Calu3 (cell line): Measurements from ENCODE around the gene SH2D3C. TPM values are rescaled to one million over a fixed set of nuclear protein-coding genes. Genes with fewer than 3 reads are reported as not detected.
A peak's percentile ranks its signal among the peaks of the same experiment; 100 is the strongest.

ENCODE experiments used
- BruUV-seq: library from RNA; stranded (reverse); fragments of 400-500 nt; replicated peaks from 2 replicates; lab custom pipeline; 2021; lab: Mats Ljungman, UMichigan
- CTCF ChIA-PET: fragments of 300-600 bp; sonication (Branson Sonifier 250); formaldehyde crosslinking; loops from one replicate; lab custom pipeline; 2022; ENCODE audit warnings: antibody characterized with exemption; lab: Charles Lee
- DNase-seq: peaks from one replicate; pipeline ENCODE4 v3.0.0; 2022
- H3K27ac Mint-ChIP-seq: one replicate; pipeline ENCODE4 v1.8.0; 2022; ENCODE audit warnings: mixed read lengths; ENCODE audit not compliant: unreplicated experiment
- H3K27me3 Mint-ChIP-seq: one replicate; pipeline ENCODE4 v1.8.0; 2022; ENCODE audit warnings: mixed read lengths; ENCODE audit not compliant: unreplicated experiment
- H3K36me3 Mint-ChIP-seq: one replicate; pipeline ENCODE4 v1.8.0; 2022; ENCODE audit warnings: mild to moderate bottlenecking, moderate library complexity, mixed read lengths; ENCODE audit not compliant: insufficient read depth, unreplicated experiment
- H3K4me1 Mint-ChIP-seq: one replicate; pipeline ENCODE4 v1.8.0; 2022; ENCODE audit warnings: mild to moderate bottlenecking, low read depth, mixed read lengths; ENCODE audit not compliant: unreplicated experiment
- H3K4me3 Mint-ChIP-seq: one replicate; pipeline ENCODE4 v1.8.0; 2022; ENCODE audit warnings: mild to moderate bottlenecking, low read depth, moderate library complexity, mixed read lengths; ENCODE audit not compliant: unreplicated experiment
- H3K9me3 Mint-ChIP-seq: one replicate; pipeline ENCODE4 v1.8.0; 2022; ENCODE audit warnings: low read depth, mixed read lengths; ENCODE audit not compliant: unreplicated experiment
- CTCF ChIP-seq: fragments of 200-600 bp; IDR thresholded peaks from one replicate; pipeline ENCODE4 v1.8.0; 2022; ENCODE audit warnings: antibody characterized with exemption; ENCODE audit not compliant: unreplicated experiment
- intact Hi-C: fragments of 100-400 bp; cut with micrococcal nuclease; formaldehyde crosslinking; loops from one replicate; pipeline ENCODE4 v1.10.0; 2022; ENCODE audit not compliant: unreplicated experiment
- total RNA-seq: library from RNA; stranded (reverse); gene quantifications from 2 replicates; pipeline ENCODE4 v1.2.3, GENCODE V29; 2022

The SH2D3C gene
- total RNA-seq, 1 experiment from 2014 or later, result not detected

- Mint-ChIP-seq H3K36me3 (peaks cover 43% of the 10 kb centered on the region), H3K4me1 (no peaks in the 10 kb centered on the region), H3K27ac (peak overlapping the region; percentile 94), H3K27me3 (no peaks in the 10 kb centered on the region), H3K9me3 (no peaks in the 10 kb centered on the region), H3K4me3 (peak overlapping the region; percentile 93)
- intact Hi-C loops, result no loop called here
- peak; percentile 63 for DNase-seq
- TF ChIP-seq CTCF, result no peak
- CTCF ChIA-PET, result interaction anchor here (0.6 kb wide), 1 partner anchor 21 kb away, joined by 3 read pairs; no protein-coding TSS in a partner anchor
- BruUV-seq, result TSS peak; percentile 91
These were observed 25.3 kb upstream of the SH2D3C start for GRCh38 chr9:127803507-127804352.

GRCh38 chr9:127802576-127803443 lies 24.3 kb upstream of the SH2D3C start, which contains the start of gene FPGS:
Gene FPGS, plus strand, starts transcription at chr9:127802882. Its CDS starts 43 bp downstream, at chr9:127802925.
- no TSS peak for BruUV-seq
- peak; percentile 78 for DNase-seq
- H3K4me3 Mint-ChIP-seq, result peak within 1 kb of the TSS; percentile 93
- intact Hi-C loops, result no loop called here
- TF ChIP-seq CTCF, result no peak
- no peaks in the 10 kb centered on the region for H3K27me3 Mint-ChIP-seq
- no peaks in the 10 kb centered on the region for H3K4me1 Mint-ChIP-seq
- no peaks in the 10 kb centered on the region for H3K9me3 Mint-ChIP-seq
- peaks cover 39% of the 10 kb centered on the region for H3K36me3 Mint-ChIP-seq
- CTCF ChIA-PET, result interaction anchor here (0.6 to 1.1 kb wide), 4 partner anchors 22 to 67 kb away, joined by 3 to 8 read pairs (median 4); no protein-coding TSS in a partner anchor
- peak within 1 kb of the TSS; percentile 94 for H3K27ac Mint-ChIP-seq

GRCh38 chr9:127801955-127802575 lies 23.6 kb upstream of the SH2D3C start:
- DNase-seq, result no peak
- TF ChIP-seq CTCF, result no peak
- Mint-ChIP-seq H3K36me3 (peaks cover 34% of the 10 kb centered on the region), H3K27ac (peak overlapping the region; percentile 94), H3K4me3 (peak overlapping the region; percentile 93), H3K4me1 (no peaks in the 10 kb centered on the region), H3K9me3 (no peaks in the 10 kb centered on the region), H3K27me3 (no peaks in the 10 kb centered on the region)
- BruUV-seq, result TSS peak; percentile 50
- CTCF ChIA-PET, result interaction anchor here (0.6 to 1.1 kb wide), 2 partner anchors 31 to 68 kb away, joined by 3 to 4 read pairs; no protein-coding TSS in a partner anchor
- intact Hi-C loops, result no loop called here

GRCh38 chr9:127796852-127797370 lies 18.4 kb upstream of the SH2D3C start:
- no peak for TF ChIP-seq CTCF
- Mint-ChIP-seq H3K4me1 (no peaks in the 10 kb centered on the region), H3K27me3 (no peaks in the 10 kb centered on the region), H3K4me3 (no peak overlapping the region), H3K27ac (no peak overlapping the region), H3K36me3 (peaks cover 28% of the 10 kb centered on the region), H3K9me3 (no peaks in the 10 kb centered on the region)
- DNase-seq, result no peak
- CTCF ChIA-PET, result interaction anchor here (0.7 kb wide), 1 partner anchor 161 kb away, joined by 3 read pairs; no protein-coding TSS in a partner anchor
- BruUV-seq, result no TSS peak
- intact Hi-C loops, result no loop called here
